Coronary artery (tissue), 2 donors: ENCODE measurements around the gene ACAA2.

Experiments used
- DNase-seq: peaks from one replicate; pipeline ENCODE4 v3.0.0-alpha.2; 2017; ENCODE audit warnings: low spot score
- H3K27ac ChIP-seq, 2 donors: fragments of 200-600 bp; sonication (generic); one replicate each; pipeline ENCODE4 v1.5.1; 2016 to 2019
- H3K4me3 ChIP-seq: fragments of 200-600 bp; sonication (generic); 2 replicates; pipeline ENCODE4 v1.5.1; 2016; ENCODE audit warnings: mild to moderate bottlenecking, moderate library complexity
- CTCF ChIP-seq: fragments of 200-600 bp; sonication (generic); IDR thresholded peaks from one replicate; pipeline ENCODE4 v1.5.1; 2019; ENCODE audit warnings: antibody characterized with exemption

Gene ACAA2

GRCh38 chr18:49857708-49858107 lies 44.4 kb upstream of the ACAA2 start:
- TF ChIP-seq CTCF = no peak
- no peak overlapping the region for H3K27ac ChIP-seq
- no peak overlapping the region for H3K4me3 ChIP-seq
- DNase-seq = peak; percentile 35

GRCh38 chr18:49856496-49856895 lies 43.2 kb upstream of the ACAA2 start:
- no peak for TF ChIP-seq CTCF
- no peak overlapping the region for H3K4me3 ChIP-seq
- no peak for DNase-seq
- H3K27ac ChIP-seq = no peak overlapping the region

DNA sequence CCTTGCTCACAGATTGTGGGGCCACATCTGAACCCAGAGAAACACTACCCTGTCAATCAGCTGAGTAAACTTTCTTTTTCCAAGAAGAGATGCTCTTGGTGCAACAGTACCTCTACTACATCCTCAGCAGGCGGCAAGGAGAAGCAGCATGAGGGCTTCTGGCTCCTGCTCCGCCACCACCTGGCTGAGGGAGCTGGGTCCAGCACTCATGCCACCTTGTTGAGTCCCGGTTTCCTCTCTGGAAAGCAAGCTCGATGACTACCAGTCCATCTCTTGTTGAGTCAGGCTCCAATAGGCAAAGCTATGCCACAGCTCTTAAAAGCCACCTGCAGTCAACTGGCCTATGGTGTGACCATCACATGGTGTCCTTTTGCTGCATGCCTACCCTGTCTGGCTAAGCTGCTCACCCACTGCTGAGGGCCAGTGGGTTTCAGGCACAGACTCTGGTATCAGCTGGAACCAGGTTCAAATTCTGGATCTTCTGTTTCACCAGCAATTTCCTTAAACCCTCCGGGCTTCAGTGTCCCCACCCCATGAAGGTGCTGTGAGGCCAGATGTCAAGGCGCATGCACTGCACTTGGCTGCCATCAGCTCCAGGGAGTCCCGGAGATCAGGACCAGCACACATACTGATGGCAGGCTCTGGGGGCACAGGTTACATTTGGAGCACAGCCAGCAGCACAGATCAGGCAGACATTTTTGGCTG lies 42.5 kb upstream of the ACAA2 start:
- no peak for TF ChIP-seq CTCF
- Histone ChIP-seq H3K27ac (no peak overlapping the region), H3K4me3 (no peak overlapping the region)
- DNase-seq = peak; percentile 55

DNA sequence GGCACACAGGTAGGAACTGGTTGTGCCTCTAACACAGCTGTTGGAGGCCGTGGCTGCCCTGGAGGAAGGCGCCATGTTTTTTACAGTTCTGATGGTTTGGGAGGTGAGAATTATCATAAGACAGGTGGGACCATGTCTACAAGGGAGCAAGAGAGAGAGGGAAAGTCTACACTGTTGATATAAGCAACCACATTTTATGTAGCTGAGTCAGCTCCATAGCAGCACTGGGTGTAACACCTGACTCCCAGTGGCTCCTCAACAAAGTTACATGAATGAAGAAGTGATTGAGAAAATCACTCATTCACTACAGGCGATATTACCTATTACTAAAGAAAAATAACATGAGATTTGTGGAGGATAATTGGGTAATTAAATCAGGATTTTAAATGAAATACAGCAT lies 41.3 kb upstream of the ACAA2 start:
- TF ChIP-seq CTCF = no peak
- Histone ChIP-seq H3K4me3 (no peak overlapping the region), H3K27ac (no peak overlapping the region)
- DNase-seq = peak; percentile 9

DNA sequence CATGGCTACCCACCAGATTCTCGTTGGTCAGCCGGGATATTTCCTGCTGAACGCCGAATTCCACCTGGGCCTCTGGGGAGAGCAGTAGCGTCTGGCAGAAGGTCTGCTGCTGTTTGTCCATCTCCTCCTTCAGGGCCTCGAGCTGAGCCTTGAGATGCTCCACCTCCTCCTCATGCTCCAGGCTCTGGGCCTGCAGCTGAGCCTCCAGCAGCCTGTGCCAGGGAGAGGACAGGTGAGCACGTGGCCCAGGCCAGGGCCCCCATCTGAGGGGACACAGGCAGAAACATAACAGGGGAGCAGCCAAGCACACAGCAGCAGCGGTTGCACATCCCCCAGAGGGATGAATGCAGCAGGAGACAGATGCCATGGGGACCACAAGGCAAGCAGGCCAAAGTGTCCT lies 40.1 kb upstream of the ACAA2 start:
- Histone ChIP-seq H3K27ac (no peak overlapping the region), H3K4me3 (no peak overlapping the region)
- DNase-seq = peak; percentile 66
- TF ChIP-seq CTCF = no peak

DNA sequence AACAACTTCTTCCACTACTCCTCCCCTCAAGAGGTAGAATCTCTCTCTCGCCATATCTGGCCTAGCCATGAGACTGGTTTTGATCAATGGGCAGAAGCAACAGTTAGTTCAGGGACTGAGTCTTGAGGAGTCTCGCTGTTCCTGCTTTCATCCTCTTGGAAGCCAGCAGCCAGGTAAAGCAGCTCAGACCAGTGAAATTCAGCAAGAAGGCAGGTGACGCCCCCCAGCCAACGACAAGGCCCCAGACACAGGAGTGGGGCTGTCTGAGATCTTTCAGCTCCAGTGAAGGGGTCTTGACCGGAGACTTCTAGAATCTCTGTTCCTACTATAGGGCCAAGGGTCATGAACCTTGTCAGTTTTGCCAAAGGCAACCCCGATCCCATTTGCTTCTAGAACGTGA lies 39.7 kb upstream of the ACAA2 start:
- H3K4me3 ChIP-seq = no peak overlapping the region
- no peak overlapping the region for H3K27ac ChIP-seq
- DNase-seq = peak; percentile 61
- TF ChIP-seq CTCF = no peak

DNA sequence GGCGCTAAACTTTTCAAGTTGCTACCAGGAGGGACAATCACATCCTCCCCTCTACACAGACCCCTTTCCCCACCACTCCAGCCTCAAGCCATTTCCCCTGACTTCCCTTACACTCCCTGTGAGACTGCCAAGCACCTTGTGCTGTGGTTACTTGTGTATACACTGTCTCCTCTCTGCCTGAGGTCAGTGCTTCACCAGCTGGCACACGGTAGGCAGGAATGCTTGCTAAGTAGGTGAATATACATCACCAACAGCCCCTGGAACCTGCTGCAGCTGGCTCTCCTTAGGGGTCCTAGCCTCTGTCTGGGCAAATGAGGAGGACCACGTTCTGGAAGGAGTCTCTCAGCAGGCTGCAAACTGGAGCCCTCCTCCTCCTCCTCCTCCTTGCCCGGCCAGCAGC lies 38.3 kb upstream of the ACAA2 start:
- H3K4me3 ChIP-seq = no peak overlapping the region
- TF ChIP-seq CTCF = no peak
- H3K27ac ChIP-seq = no peak overlapping the region
- DNase-seq = peak; percentile 36
